Measurements from ENCODE around the gene HSD17B12. TPM values are rescaled to one million over a fixed set of nuclear protein-coding genes. Genes with fewer than 3 reads are reported as not detected.

Gene HSD17B12
- total and polyA plus RNA-seq, 2 of the 13 experiments (the other 11 are each of a cell fraction or from before 2014, with no cell fraction given) = 50.3 to 117 TPM

- peak; percentile 66; the same call in 1 of the 2 replicates for TF ChIP-seq SRY (CRISPR knock-in tag; IDR thresholded peaks at IDR 0.05)
- TF ChIP-seq, protein P1, sequence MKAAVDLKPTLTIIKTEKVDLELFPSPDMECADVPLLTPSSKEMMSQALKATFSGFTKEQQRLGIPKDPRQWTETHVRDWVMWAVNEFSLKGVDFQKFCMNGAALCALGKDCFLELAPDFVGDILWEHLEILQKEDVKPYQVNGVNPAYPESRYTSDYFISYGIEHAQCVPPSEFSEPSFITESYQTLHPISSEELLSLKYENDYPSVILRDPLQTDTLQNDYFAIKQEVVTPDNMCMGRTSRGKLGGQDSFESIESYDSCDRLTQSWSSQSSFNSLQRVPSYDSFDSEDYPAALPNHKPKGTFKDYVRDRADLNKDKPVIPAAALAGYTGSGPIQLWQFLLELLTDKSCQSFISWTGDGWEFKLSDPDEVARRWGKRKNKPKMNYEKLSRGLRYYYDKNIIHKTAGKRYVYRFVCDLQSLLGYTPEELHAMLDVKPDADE (CRISPR knock-in tag; IDR thresholded peaks at IDR 0.05) = no peak
- no peak for TF ChIP-seq ZNF629 (CRISPR knock-in tag; conservative IDR thresholded peaks at IDR 0.05)
- TF ChIP-seq ZNF180 (CRISPR knock-in tag; IDR thresholded peaks at IDR 0.05; ENCODE audit: borderline replicate concordance, low read depth) = no peak
- peak; percentile 97 for TF ChIP-seq ZNF788 (CRISPR knock-in tag; IDR thresholded peaks at IDR 0.05; ENCODE audit: borderline replicate concordance)
- no peak; the same call in 1 of the 2 replicates for TF ChIP-seq HES4 (CRISPR knock-in tag; IDR thresholded peaks at IDR 0.05; ENCODE audit: borderline replicate concordance)
- no peak for TF ChIP-seq TCF7 (IDR thresholded peaks at IDR 0.05; ENCODE audit: low read depth)
- peak; percentile 85; the same call in 1 of the 2 replicates for TF ChIP-seq ZNF546 (CRISPR knock-in tag; conservative IDR thresholded peaks at IDR 0.05)
- TF ChIP-seq ZNF512 (CRISPR knock-in tag; IDR thresholded peaks at IDR 0.05) = no peak
- TF ChIP-seq TAF1 (CRISPR knock-in tag; IDR thresholded peaks at IDR 0.05) = peak; percentile 75
- TF ChIP-seq PCBP2 (optimal IDR thresholded peaks at IDR 0.05; ENCODE audit: low read depth, low read length, poor library complexity, severe bottlenecking) = no peak
- no peak for TF ChIP-seq ZNF451 (CRISPR knock-in tag; IDR thresholded peaks at IDR 0.05)
- TF ChIP-seq KDM5A (IDR thresholded peaks at IDR 0.05; ENCODE audit: borderline replicate concordance, low read length) = peak; percentile 99
- TF ChIP-seq, protein P2, sequence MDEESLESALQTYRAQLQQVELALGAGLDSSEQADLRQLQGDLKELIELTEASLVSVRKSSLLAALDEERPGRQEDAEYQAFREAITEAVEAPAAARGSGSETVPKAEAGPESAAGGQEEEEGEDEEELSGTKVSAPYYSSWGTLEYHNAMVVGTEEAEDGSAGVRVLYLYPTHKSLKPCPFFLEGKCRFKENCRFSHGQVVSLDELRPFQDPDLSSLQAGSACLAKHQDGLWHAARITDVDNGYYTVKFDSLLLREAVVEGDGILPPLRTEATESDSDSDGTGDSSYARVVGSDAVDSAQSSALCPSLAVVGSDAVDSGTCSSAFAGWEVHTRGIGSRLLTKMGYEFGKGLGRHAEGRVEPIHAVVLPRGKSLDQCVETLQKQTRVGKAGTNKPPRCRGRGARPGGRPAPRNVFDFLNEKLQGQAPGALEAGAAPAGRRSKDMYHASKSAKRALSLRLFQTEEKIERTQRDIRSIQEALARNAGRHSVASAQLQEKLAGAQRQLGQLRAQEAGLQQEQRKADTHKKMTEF (CRISPR knock-in tag; IDR thresholded peaks at IDR 0.05) = peak; percentile 91
- no peak for TF ChIP-seq RCOR2 (CRISPR knock-in tag; IDR thresholded peaks at IDR 0.05)
- TF ChIP-seq ZNF256 (CRISPR knock-in tag; conservative IDR thresholded peaks at IDR 0.05) = no peak
- TF ChIP-seq ATM (IDR thresholded peaks at IDR 0.05; ENCODE audit: borderline replicate concordance) = no peak
- 0 out of 2 replicates have a peak, but pooled peaks have one; percentile 83 for TF ChIP-seq ZNF720 (CRISPR knock-in tag; IDR thresholded peaks at IDR 0.05)
- peak; percentile 60; the same call in 1 of the 2 replicates for TF ChIP-seq ZNF414 (CRISPR knock-in tag; IDR thresholded peaks at IDR 0.05)
- 0 out of 2 replicates have a peak, but pooled peaks have one; percentile 10 for TF ChIP-seq MEIS1 (CRISPR knock-in tag; IDR thresholded peaks at IDR 0.05; ENCODE audit: borderline replicate concordance)
- no peak for TF ChIP-seq ZNF12 (CRISPR knock-in tag; IDR thresholded peaks at IDR 0.05)
- no peak for TF ChIP-seq PLSCR1 (CRISPR knock-in tag; IDR thresholded peaks at IDR 0.05; ENCODE audit: borderline replicate concordance)
- TF ChIP-seq ZFP41 (CRISPR knock-in tag; IDR thresholded peaks at IDR 0.05; ENCODE audit: borderline replicate concordance) = no peak
- no peak for TF ChIP-seq SRSF4 (IDR thresholded peaks at IDR 0.05; ENCODE audit: low read depth, low read length, poor library complexity, severe bottlenecking)
Observed at GRCh38 chr11:43880640-43881159, 200.2 kb downstream of the HSD17B12 start, which contains the start of gene ALKBH3 (continued).
